ENCODE data around the gene SHE.

SHE gene

GRCh38 chr1:154476791-154477190 lies 25.4 kb downstream of the SHE start:
- DNase-seq: no peak

- no peak for DNase-seq
These were observed 27.4 kb downstream of the SHE start for GRCh38 chr1:154474802-154475201.

- no peak for DNase-seq
These were observed 30.9 kb downstream of the SHE start for GRCh38 chr1:154471304-154471703.

- DNase-seq: no peak
These were observed 32.2 kb downstream of the SHE start for GRCh38 chr1:154469844-154470560.

GRCh38 chr1:154468535-154469250 lies 33.5 kb downstream of the SHE start:
- no peak for DNase-seq

GRCh38 chr1:154467434-154468102 lies 34.6 kb downstream of the SHE start:
- DNase-seq: no peak

GRCh38 chr1:154466921-154467417 lies 35.2 kb downstream of the SHE start:
- DNase-seq: no peak

- DNase-seq: no peak
These were observed 36.0 kb downstream of the SHE start for GRCh38 chr1:154466206-154466605.

GRCh38 chr1:154465621-154466195 lies 36.5 kb downstream of the SHE start:
- no peak for DNase-seq

GRCh38 chr1:154463512-154463990 lies 38.7 kb downstream of the SHE start:
- DNase-seq: no peak

- no peak for DNase-seq
These were observed 41.4 kb downstream of the SHE start for GRCh38 chr1:154460695-154461260.

- DNase-seq: no peak
These were observed 43.1 kb downstream of the SHE start for GRCh38 chr1:154459080-154459479.

- DNase-seq: no peak
These were observed 45.6 kb downstream of the SHE start for GRCh38 chr1:154456631-154457030.

GRCh38 chr1:154454386-154455120 lies 47.7 kb downstream of the SHE start:
- DNase-seq: no peak

GRCh38 chr1:154453574-154454352 lies 48.4 kb downstream of the SHE start:
- DNase-seq: no peak

- DNase-seq: no peak
These were observed 49.1 kb downstream of the SHE start for GRCh38 chr1:154453161-154453560.

- no peak for DNase-seq
These were observed 53.8 kb downstream of the SHE start for GRCh38 chr1:154448331-154448811.

- DNase-seq: no peak
These were observed 55.4 kb downstream of the SHE start for GRCh38 chr1:154446789-154447188.

- no peak for DNase-seq
These were observed 55.9 kb downstream of the SHE start for GRCh38 chr1:154446292-154446691.

GRCh38 chr1:154445040-154445472 lies 57.2 kb downstream of the SHE start:
- no peak for DNase-seq

Measured in right hindlimb (tissue), 1 donor.